NCI-H82 treated with DMSO at 0.1 percent for 48 hours (cell line): ENCODE data around the gene NT5C1A.

Source experiments
- DNase-seq: peaks from one replicate; lab custom pipeline; 2025; ENCODE audit not compliant: unreplicated experiment; lab: John Stamatoyannopoulos, UW

NT5C1A gene

GRCh38 chr1:39671793-39672550 is at the start of gene NT5C1A:
NT5C1A (minus strand) TSS chr1:39672107; CDS start chr1:39672038, 69 bp downstream.
- no peak for DNase-seq

- no peak for DNase-seq
Observed at GRCh38 chr1:39721664-39722063, 49.8 kb upstream of the NT5C1A start.

DNA sequence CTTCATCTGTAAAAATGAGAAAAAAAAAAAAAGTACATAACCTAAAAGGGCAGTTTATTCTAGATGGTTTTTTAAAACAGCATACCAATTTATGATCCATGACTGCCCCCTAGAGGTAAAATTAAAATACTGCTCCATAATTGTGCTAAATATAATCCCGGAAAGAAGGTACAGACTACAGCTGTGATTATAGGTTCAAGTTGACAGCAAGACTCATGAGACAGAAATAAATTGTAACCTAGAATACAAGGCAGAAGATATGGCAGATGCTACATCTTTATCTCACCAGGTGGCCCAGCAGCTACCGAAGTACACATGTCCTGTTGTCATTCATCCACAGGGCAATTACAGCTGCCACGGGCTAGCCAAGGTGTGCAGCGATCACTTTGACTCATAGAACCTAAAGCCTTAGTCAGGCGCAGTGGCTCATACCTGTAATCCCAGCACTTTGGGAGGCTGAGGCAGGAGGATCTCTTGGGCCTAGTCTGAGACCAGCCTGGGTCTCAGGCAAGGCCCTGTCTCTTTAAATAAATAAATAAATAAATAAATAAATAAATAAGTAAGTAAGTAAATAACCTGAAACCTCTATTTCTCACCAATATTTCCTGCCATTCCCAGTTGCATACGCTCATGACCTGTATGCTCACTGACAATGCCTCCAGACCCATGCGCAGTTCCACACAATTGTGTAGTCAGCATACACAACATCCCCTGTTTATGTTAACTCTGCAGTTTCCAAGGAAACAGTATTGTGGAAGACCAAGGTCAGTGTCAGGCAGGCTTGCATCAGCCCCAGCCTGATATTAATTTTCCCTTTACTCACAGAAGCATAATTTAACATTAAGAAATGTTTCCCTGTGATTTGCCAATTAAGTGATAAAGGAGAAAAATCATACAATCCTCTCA is 48.4 kb upstream of the NT5C1A start:
- DNase-seq: peak; percentile 67

DNA sequence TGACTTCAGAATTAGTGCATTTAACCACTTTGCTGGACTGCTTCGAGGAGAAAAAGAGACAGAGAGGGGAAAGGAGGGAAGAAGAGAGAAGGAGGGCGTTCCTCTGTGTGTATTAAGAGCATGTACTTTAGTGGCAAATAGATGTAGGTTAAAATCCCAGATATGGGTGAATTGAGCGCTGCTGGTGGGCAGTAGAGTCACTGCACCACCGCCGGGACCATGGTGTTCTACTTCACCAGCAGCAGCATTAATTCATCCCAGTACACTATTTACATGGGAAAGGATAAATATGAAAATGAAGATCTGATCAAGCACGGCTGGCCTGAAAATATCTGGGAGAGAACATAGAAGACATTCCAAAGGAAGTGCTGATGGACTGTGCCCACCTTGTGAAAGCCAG is 45.9 kb upstream of the NT5C1A start:
- DNase-seq: no peak

DNA sequence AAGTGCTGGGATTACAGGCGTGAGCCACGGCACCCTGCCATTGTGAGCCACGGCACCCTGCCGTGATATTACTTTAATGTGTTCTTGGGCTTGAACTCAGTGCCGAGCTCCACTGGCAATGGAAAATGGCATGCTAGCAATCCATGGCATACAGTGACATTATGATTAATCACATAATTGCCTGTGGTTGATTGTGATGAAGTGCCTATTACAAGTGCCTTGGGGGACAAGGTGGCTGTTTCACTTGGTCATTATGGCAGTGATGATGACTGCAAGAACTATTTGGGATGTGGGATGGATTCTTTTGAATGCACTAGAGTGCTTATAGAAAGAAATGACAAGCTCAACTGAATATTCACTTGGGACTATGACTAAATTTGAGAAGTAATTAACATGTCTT is 41.6 kb upstream of the NT5C1A start:
- DNase-seq: no peak

- no peak for DNase-seq
Observed at GRCh38 chr1:39711966-39712340, 40.0 kb upstream of the NT5C1A start.

DNA sequence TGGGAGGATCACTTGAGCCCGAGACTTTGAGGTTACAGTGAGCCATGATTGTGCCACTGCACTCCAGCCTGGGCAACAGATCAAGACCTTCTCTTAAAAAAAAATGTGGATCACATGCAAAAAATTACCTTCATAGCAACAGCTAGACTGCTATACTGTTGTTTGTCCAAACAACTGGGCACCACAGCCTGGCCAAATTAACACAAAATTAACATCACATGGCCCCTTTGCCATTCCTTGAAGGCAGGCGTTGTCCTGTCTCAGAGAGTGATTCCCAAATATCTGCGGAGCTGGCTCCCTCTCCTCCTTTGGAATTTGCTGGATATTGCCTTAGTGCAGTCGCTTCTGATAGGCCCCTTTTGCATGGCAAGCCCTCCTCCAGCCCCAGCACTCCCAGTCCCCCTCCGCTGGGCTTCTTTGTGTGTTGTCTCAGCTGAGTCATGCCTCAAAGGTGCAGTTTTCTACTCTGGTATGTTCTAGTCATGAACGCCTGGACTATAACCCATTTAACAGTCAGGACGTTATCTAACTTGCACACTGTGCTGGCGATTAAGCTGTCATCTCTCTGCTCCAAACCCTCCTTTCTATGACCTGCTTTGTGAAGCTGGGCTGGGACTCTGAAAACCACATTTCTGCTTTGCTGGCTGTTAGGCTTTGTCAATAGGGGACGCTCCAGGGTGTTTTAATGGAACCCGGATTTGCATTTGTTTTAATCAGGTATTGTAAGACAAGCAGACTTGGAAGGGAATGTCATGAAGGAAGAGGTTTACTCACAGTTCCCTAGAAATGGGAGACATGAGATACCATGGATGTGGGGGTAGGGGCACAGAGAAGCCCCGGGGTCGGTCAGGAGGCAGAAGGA is 39.4 kb upstream of the NT5C1A start:
- no peak for DNase-seq

GRCh38 chr1:39707506-39707905 is 35.6 kb upstream of the NT5C1A start:
- no peak for DNase-seq

DNA sequence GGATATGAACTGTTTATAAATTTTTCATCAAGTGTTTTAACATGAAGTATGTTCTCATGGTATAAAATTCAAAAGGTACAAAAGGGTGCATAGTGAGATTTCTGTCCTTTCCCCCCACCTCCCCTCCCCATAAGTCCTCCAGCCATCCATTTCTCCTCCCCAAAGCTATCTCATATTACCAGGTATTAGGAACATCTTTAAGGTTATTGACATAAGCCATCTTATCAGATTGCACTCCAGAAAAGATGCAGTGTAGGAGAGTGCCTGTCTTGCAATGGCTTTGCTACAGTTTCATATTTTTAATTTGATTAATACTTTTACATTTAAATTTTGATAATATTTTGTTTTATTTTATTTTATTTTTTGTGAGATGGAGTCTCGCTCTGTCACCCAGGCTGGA is 32.9 kb upstream of the NT5C1A start:
- DNase-seq: no peak

- no peak for DNase-seq
Observed at GRCh38 chr1:39701049-39701439, 29.1 kb upstream of the NT5C1A start.

GRCh38 chr1:39700348-39700747 is 28.4 kb upstream of the NT5C1A start:
- DNase-seq: no peak

DNA sequence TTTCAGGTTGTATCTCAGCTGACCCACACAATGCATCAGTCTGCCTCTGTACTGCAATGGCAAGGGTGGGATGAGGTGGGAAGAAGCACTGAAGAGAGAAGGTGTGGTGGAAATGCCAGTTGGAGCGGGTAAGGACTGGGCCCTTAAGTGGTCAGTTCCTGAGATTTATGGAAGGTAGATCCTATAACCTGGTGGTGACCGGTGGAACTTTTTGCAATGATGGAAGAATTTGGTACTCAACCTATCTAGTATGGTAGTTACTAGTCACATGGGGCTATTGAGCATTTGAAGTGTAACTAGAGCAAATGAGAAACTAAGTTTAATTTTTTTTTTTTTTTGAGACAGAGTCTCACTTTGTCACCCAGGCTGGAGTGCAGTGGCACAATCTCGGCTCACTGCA is 27.5 kb upstream of the NT5C1A start:
- no peak for DNase-seq

DNA sequence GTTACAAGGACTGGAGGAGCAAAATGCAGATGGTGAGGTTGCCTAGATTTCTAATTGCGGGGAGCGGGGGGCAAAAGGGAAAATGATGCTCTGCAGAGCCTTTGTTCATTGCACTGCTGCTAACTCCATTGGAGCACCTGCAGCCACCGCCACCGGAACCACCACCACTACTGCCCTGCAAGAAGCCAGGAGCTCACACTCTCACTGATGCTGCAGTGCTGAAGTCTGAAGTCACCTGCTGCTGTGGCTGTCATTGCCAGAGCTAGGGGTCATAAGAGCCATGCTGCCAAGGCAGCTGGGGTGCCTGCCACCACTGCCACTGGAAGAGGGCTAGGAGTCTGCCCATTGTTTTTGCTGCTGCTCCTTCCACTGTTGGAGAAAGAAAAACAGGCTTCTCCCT is 26.7 kb upstream of the NT5C1A start:
- DNase-seq: no peak

DNA sequence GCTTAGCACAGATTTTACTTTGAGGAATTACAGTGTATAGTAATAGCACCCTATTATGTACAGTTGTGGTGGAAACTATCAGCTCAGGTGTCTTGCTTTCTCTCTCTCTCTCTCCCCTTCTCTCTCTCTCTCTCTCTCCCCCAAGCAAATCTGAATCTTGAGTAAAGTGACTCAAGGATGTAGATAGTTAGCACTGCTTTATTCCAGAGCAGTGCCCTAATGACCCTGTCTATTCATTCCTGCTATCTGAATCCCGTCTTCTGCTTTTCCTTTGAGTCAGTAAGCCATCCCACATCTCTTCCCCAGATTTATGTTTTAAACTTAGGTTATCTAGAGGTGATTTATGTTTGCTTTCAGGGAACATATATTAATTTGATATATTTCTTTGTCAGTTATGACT is 24.5 kb upstream of the NT5C1A start:
- DNase-seq: no peak

DNA sequence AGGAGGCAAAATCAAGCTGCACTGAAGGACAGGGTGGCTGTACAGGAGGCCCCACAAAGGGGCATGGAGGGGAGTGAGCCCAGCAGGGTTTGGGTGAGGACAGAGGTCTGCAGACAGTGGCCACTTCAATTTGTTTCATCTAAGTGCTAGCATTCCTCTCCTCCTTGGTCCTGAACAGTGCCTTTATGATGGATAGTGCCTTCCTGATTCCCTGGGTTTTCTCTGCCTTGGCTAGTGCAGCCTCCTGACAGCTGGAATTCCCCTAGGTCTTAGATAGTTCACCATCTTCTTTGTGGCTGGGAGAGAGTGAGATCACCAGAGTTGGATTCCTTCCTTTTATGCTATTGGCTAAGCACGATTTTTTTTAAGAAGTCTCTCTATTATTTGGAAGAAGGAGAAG is 23.1 kb upstream of the NT5C1A start:
- DNase-seq: no peak

DNA sequence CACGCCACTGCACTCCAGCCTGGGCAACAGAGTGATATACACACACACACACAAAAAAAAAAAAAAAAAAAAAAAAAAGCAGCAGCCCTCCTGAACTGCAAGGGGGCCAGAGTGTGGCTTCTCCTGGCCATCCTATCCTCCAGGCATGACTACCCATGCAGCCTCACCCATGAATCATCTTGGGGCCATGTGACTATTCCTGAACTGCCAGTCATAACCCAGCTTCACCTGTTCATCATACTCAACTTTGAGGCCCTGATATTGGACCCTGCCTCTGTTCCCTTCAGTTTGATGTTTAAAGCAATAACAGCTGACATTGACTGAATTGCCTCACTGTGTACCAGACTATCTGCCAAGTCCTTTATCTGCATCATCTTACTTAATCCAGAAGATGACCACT is 22.1 kb upstream of the NT5C1A start:
- DNase-seq: no peak

DNA sequence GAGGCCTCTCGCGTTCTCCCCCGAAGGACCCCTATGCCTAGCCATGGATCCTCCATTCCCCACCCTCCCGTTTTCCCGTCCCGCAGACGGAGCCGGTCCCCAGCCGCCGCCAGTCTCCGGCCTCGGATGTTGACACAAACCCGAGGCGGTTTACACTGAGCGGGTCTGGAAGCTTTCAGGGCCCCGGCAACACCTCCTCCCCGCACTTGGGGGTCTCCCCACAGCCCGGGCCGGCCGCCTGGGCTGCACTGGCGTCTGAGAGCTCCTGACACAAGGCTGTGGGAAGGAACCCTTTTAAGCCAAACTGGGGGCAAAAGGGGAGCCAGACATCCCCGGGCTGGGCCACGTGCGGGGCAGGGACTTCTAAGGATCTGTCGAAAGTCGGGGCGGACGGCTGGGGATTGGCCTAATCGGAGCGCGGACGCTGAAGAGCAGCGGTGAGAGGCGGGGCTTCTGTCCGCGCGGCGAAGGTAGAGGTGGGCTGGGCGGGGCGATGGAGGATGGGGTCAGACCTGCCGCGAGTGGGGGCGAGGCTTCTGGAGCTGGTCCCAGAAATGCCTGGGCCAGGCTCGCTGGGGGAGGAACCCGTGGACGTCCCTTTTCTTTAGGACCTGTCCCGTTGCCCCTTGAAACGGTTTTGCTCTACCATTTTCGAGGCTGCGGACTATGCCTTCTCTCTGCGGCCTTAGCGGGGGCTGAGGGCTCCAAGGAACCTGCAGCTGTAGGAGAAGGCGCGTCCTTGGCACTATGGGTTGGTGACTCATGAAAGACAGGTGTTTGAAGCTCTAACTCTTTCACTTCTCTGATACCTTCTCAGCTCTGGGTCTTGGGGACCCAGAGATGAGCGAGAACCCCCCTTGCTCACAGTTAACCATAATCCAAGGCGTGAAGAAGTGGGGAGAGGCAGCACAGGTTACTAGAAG is 20.5 kb upstream of the NT5C1A start:
- no peak for DNase-seq

DNA sequence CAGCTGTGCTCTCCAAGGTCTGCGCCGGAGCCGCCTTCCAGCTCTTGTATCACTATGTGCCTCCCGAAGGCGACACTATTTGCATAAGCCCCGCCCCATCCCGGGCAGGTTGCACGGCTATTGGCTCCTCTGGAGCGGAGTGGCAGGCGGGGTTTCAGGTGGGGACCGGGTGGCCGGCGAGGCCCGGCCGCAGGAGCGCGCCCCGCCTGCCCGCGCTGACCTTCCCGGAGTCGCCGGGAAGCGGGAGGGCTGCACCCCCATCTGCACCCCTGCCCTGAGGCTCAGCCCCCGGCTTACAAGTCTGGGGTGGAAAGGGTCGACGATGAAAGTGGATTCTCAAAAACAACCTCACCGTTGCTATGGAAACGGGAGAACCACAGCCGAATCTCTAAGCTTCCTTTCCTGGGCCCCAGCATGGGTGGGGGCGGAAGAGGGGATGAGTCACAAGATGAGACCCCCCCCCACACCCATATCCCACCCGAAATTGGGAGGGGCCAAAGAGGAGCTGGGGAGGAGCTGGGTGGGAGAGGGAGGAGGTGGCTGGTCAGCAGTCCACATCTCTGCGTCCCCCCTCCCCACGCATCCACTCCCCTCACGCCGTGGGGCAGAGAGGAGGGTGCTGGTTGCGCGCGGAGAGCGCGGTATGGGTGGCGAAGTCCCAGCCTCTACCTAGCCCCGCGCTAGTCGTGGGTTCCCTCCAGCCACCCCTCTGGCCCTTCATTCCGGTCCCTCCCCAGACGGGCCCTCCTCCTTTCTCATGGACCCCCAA is 19.7 kb upstream of the NT5C1A start, which contains the start of gene HPCAL4:
Gene HPCAL4, minus strand, starts transcription at position 51 of the 769 bp plus-strand sequence. CDS start 6,830 bp downstream, outside the sequence.
- peak; percentile 40 for DNase-seq

DNA sequence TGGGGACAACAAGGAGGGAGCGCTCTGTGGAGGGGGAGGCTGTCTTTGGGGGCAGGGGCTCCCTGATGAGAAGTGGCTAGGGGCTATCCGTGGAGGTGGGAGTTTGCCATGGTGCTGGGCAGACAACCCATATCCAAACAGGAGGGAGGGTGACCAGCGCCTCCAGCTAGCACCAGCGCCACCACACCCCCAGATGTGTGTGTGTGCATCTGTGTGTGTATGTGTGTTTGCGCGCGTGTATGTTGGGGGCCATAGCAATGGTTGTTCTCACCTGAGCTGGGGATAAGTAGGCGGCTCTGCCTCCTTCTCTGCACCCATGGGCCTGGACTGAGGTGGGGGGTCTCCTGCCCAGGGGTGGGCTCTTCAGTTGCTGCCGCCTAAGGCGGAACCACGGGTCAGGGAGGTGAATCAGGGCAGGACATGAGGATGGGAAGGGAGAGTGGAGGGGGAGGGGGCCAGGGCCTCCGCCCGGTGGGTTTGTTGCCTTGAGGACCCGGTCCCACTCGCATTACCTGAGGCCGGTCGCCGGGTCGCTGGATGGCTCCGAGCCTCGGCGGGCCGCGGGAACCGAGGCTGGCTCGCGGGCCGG is 19.0 kb upstream of the NT5C1A start:
- DNase-seq: no peak
